Measurements from ENCODE around the gene GRIN2A. TPM values are rescaled to one million over a fixed set of nuclear protein-coding genes. Genes with fewer than 3 reads are reported as not detected.

The GRIN2A gene
- total RNA-seq, 2 donors from 2014 or later: 0.27 to 2.5 TPM

GRCh38 chr16:9904526-9904925 is 277.7 kb downstream of the GRIN2A start:
- Histone ChIP-seq H3K9me3 (no peaks in the 10 kb centered on the region), H3K4me3 (no peak overlapping the region), H3K4me1 (ENCODE audit: control insufficient read depth in 1 of 2, low read depth in 2 of 2) (peaks cover 0 to 13% of the 10 kb centered on the region in 2 donors), H3K27me3 (replicated peaks; ENCODE audit: insufficient read depth) (no peaks in the 10 kb centered on the region), H3K36me3 (no peaks in the 10 kb centered on the region), H3K27ac (no peak overlapping the region)
- DNase-seq (ENCODE audit: low spot score): no peak
- ATAC-seq (ENCODE audit: insufficient number of reproducible peaks, low FRiP score, low read depth): no peak
- TF ChIP-seq CTCF (IDR thresholded peaks at IDR 0.05): no peak

GRCh38 chr16:9900576-9900975 is 281.7 kb downstream of the GRIN2A start:
- ATAC-seq (ENCODE audit: insufficient number of reproducible peaks, low FRiP score, low read depth): no peak
- H3K9me3 ChIP-seq: no peaks in the 10 kb centered on the region
- H3K4me1 ChIP-seq (ENCODE audit: control insufficient read depth in 1 of 2, low read depth in 2 of 2): no peaks in the 10 kb centered on the region
- DNase-seq (ENCODE audit: low spot score): no peak
- no peak overlapping the region for H3K4me3 ChIP-seq
- H3K36me3 ChIP-seq: no peaks in the 10 kb centered on the region
- no peak overlapping the region for H3K27ac ChIP-seq
- no peak for TF ChIP-seq CTCF (IDR thresholded peaks at IDR 0.05)
- H3K27me3 ChIP-seq (replicated peaks; ENCODE audit: insufficient read depth): no peaks in the 10 kb centered on the region

GRCh38 chr16:9898555-9898954 is 283.7 kb downstream of the GRIN2A start:
- DNase-seq (ENCODE audit: low spot score): no peak
- no peak for ATAC-seq (ENCODE audit: insufficient number of reproducible peaks, low FRiP score, low read depth)
- H3K9me3 ChIP-seq: no peaks in the 10 kb centered on the region
- H3K27ac ChIP-seq: no peak overlapping the region
- no peaks in the 10 kb centered on the region for H3K36me3 ChIP-seq
- no peak overlapping the region for H3K4me3 ChIP-seq
- no peak for TF ChIP-seq CTCF (IDR thresholded peaks at IDR 0.05)
- H3K27me3 ChIP-seq (replicated peaks; ENCODE audit: insufficient read depth): no peaks in the 10 kb centered on the region
- no peaks in the 10 kb centered on the region for H3K4me1 ChIP-seq (ENCODE audit: control insufficient read depth in 1 of 2, low read depth in 2 of 2)

- Histone ChIP-seq H3K9me3 (no peaks in the 10 kb centered on the region), H3K27ac (no peak overlapping the region), H3K4me3 (no peak overlapping the region), H3K4me1 (ENCODE audit: control insufficient read depth in 1 of 2, low read depth in 2 of 2) (no peaks in the 10 kb centered on the region), H3K36me3 (no peaks in the 10 kb centered on the region), H3K27me3 (replicated peaks; ENCODE audit: insufficient read depth) (no peaks in the 10 kb centered on the region)
- DNase-seq (ENCODE audit: low spot score) (no peak), ATAC-seq (ENCODE audit: insufficient number of reproducible peaks, low FRiP score, low read depth) (no peak)
- no peak for TF ChIP-seq CTCF (IDR thresholded peaks at IDR 0.05)
These were observed 284.1 kb downstream of the GRIN2A start for GRCh38 chr16:9898124-9898523.

GRCh38 chr16:9895817-9896216 is 286.4 kb downstream of the GRIN2A start:
- no peaks in the 10 kb centered on the region for H3K9me3 ChIP-seq
- no peaks in the 10 kb centered on the region for H3K36me3 ChIP-seq
- no peaks in the 10 kb centered on the region for H3K27me3 ChIP-seq (replicated peaks; ENCODE audit: insufficient read depth)
- no peak for ATAC-seq (ENCODE audit: insufficient number of reproducible peaks, low FRiP score, low read depth)
- no peak for DNase-seq (ENCODE audit: low spot score)
- TF ChIP-seq CTCF (IDR thresholded peaks at IDR 0.05): no peak
- no peaks in the 10 kb centered on the region for H3K4me1 ChIP-seq (ENCODE audit: control insufficient read depth in 1 of 2, low read depth in 2 of 2)
- H3K27ac ChIP-seq: no peak overlapping the region
- no peak overlapping the region for H3K4me3 ChIP-seq
